GM19395 (cell line): ENCODE measurements around the gene MAPK8IP2.
"Not testable (repeated sequence)": the region's sequence is repeated elsewhere in the genome, so short reads cannot be mapped to it uniquely, and the experiment has no call there.

Source experiments
- ATAC-seq: cut with Tn5 transposase; IDR thresholded peaks from one replicate; pipeline ENCODE4 v1.9.1; 2021; ENCODE audit warnings: mild to moderate bottlenecking, moderate library complexity; ENCODE audit not compliant: unreplicated experiment

MAPK8IP2 gene

GRCh38 chr22:50597097-50597496, 3.5 kb upstream of the MAPK8IP2 start:
- no peak for ATAC-seq

- ATAC-seq, result no peak
These were observed 657 bp upstream of the MAPK8IP2 start for GRCh38 chr22:50599816-50600455.

GRCh38 chr22:50600967-50601668, 525 bp downstream of the MAPK8IP2 start:
- ATAC-seq, result no peak

GRCh38 chr22:50601669-50602337, 1.2 kb downstream of the MAPK8IP2 start:
- no peak for ATAC-seq

- no peak for ATAC-seq
These were observed 1.7 kb downstream of the MAPK8IP2 start for GRCh38 chr22:50602338-50602700.

GRCh38 chr22:50603511-50604255, 3.1 kb downstream of the MAPK8IP2 start:
- ATAC-seq, result no peak

- no peak for ATAC-seq
These were observed 3.8 kb downstream of the MAPK8IP2 start for GRCh38 chr22:50604256-50605001.

GRCh38 chr22:50605002-50605612, 4.5 kb downstream of the MAPK8IP2 start:
- no peak for ATAC-seq

GRCh38 chr22:50605613-50606074, 5.1 kb downstream of the MAPK8IP2 start:
- ATAC-seq, result no peak

- ATAC-seq, result no peak
These were observed 5.8 kb downstream of the MAPK8IP2 start for GRCh38 chr22:50606165-50606945.

- ATAC-seq, result no peak
These were observed 6.5 kb downstream of the MAPK8IP2 start for GRCh38 chr22:50606946-50607658.

GRCh38 chr22:50607659-50608020, 7.0 kb downstream of the MAPK8IP2 start:
- ATAC-seq, result no peak

- ATAC-seq, result not testable (repeated sequence)
These were observed 7.7 kb downstream of the MAPK8IP2 start for GRCh38 chr22:50608058-50608840.

- no peak for ATAC-seq
These were observed 8.4 kb downstream of the MAPK8IP2 start for GRCh38 chr22:50608996-50609395.

- ATAC-seq, result no peak
These were observed 9.0 kb downstream of the MAPK8IP2 start for GRCh38 chr22:50609599-50609998.

GRCh38 chr22:50610041-50610451, 9.5 kb downstream of the MAPK8IP2 start:
- no peak for ATAC-seq

GRCh38 chr22:50610581-50610980, 10.0 kb downstream of the MAPK8IP2 start:
- no peak for ATAC-seq
